GM19324 (cell line): ENCODE results near the gene TCEA2.
A peak's percentile ranks its signal among the peaks of the same experiment; 100 is the strongest.
"Not testable (repeated sequence)": the region's sequence is repeated elsewhere in the genome, so short reads cannot be mapped to it uniquely, and the experiment has no call there.

Experiments
- ATAC-seq: cut with Tn5 transposase; IDR thresholded peaks from one replicate; pipeline ENCODE4 v1.9.1; 2021; ENCODE audit warnings: mild to moderate bottlenecking, moderate library complexity; ENCODE audit not compliant: unreplicated experiment, low FRiP score

The TCEA2 gene

DNA sequence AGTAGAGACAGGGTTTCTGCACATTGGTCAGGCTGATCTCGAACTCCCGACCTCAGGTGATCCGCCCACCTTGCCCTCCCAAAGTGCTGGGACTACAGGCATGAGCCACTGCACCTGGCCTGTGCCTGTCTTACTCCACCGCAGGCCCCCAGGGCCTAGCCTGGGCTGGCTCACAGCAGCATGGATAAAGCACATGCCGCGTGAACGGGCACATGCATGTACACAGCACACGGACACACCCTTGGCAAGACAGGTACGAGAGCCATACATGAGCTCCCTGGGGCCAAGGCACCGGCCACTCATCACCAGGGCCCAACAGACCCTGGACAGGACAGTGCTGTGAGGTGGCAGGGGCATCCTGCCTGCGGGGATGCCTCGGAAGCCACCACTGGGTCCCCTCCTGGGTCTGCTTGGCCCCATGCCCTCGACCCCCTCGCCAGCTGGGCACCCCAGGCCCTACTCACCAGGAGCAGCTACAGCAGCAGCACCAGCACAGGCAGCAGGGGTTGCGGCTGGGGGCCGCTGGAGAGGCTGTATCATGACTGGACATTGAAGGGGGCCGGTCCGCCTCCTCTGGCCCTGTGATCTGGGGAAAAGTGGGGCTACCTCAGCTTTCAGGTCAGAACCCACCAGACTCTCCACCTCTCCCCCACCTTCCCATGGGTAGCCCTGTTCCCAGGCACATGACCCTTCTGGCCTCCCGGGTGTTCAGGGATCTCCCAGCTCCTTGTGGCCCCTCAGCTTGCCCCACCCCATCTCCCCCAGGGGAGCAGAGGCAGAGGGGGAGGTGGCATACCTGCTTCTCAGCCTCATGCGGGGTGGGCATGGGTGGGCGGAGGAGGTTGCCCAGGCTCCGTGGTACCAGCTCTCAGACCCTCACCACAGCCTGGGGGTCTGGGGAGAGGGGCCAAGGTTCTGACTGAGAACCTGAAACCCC, 13.3 kb downstream of the TCEA2 start:
- no peak for ATAC-seq

DNA sequence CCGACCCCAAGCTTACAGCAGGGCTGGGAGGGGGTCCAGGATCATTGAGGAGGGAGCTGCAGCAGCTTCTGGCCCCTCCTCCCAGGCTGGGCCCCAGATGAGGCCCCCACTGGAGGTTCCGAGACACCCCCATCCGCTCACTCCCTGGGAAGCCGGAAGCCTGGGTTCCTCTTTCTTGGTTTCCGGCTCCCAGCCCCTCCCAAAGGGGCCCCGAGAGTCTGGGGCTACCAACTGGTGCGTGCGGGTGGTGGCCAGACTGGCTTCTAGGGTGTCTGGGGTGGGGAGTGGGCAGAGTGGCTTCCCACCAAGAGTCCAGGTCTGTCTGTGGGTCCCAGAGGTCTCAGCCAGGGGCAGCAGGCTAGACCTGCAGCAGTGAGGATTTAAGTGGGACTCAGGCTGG, 14.1 kb downstream of the TCEA2 start:
- ATAC-seq, result no peak

DNA sequence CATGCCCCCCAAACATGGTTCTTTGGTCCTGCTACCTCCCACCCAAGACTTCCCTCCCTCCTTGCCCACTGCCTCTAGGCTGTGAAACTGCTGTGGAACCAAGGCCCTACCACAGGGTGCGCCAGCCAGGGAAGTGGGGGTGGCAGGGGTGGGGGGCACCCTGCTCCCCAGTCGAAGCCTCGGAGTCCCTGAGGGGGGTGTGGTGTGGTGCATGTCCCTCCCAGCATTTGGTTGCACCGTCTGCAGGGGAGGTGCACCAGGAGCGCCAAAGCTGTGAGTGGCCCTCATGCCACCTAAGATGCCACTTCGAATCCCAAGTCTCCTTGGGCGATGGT, 14.5 kb downstream of the TCEA2 start:
- no peak for ATAC-seq

DNA sequence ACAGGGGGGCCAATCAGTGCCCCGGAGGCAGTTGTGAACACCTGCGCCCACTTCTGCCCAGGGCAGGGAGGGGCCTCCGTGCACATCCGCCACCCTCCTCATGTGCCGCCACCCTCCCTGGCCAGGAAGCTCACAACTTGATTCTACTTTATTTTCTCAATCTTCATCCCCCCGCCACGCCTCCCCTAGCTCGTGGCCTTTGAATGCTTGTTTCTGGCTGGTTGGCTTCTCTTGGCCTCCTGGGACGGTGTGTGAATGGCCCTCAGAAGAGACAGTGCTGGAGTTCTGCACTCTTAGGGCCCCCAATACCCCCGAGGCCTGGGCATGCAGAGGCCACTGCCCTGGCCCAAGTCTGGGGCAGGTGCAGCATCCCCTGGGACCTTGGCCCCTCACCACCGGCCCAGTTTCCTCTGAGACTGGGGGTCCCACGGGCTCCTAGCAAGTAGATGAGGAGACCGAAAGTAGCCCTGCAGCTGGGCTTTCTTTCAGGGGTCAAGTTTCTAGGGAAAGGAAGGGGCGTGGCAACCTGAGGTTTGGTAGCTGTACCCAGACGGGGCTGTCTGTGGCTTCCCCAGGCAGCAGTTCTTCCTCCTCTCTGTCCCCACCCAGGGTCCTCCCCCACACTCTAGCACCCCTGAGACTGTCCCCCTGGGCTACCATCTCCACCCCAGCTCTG, 15.0 kb downstream of the TCEA2 start:
- no peak for ATAC-seq

DNA sequence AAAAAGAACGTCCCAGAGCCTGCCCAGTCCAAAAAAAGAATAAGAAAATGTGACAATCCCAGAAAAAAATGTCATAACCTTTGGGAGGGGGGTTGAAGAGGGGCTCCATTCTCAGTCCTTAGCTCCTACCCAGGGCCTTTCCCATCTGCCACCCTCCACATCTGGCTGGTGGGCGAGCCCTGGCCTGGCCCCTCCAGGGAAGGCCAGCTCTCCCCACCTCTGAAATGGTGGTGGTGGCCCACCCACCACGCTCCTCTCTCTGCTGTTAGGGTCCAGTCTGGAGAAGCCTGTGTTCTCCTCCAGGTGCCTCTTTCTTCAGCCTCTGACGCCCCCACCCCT, 15.9 kb downstream of the TCEA2 start:
- no peak for ATAC-seq

DNA sequence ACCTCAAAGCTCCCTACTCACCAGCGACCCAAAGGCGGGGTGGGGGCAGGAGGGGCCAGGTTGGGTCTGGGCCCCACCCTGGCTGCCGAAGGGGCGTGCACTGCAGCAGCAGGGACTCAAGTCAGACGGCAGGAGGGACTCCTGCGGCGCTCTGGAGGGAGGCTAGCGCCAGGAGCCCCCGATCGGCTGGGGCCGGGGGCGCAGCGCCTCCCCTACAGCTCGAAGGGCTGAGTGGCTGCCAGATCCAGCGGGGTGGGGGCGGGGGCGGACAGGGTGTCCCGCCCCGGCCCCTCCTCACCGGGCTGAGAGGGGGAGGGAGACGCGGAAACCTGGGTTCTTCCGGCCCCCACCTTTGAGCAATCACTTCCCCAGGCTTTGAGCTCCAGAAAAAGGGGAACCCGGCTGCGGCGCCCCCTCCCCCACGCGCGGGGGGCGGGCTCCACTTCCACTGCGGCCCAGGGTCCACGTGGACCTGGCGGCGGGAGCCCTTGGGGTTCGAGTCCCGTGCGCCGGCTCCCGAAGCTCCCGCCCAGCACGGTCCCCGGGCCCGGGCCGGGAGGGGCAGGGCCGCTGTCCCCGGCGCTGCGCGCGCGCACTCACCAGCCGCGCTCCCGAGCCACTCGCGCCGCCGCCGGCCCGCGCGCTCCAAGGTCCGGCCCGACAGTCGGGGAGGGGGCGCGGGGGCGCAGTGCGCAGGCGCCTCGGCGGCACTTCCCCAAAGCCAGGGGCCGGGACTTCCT, 16.4 kb downstream of the TCEA2 start, which contains the start of gene RGS19:
Gene RGS19 (minus strand): TSS at position 246 of the 740 bp plus-strand sequence. CDS start 2,632 bp downstream, outside the sequence.
- peak; percentile 60 for ATAC-seq

DNA sequence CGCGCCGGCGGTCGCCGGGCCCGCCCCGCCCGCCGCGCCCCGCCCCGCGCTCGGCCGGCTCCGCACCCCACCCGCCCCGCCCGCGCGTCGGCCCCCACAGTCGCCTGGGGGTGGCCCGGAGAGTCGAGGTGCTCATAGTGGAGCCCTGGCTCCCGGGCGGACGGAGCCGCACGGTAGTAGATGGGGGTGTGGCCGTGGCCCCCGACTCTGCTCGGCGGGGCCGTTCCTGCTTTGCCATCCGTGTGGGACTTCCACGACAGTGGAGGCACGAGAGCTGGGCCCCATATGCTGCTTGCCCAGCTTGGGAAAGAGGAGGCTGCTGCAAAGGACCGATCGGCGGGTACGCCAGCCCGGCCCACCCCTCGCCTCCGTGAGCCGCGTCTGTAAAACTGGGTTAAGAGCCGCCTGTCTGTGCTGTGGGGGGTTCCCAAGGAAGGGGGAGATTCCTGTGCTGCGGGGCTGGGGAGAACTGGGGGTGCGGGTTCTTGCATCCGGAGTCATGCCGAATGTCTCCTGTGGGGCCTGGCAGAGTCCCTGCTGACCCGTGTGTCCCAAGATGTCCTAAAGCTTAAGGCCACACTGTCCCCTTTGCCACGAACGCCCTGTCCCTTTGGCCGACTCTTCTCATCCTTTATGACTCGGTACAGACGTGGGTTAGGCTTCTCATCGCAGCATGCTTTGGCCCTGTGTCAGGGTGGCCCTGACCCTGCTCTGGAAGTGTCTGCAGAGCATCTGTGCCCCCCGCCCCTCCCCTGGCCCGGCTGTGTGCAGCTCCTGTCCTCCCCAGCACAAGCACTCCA, 17.2 kb downstream of the TCEA2 start, which contains the start of gene OPRL1:
Gene OPRL1 (plus strand): TSS at position 70 of the 800 bp plus-strand sequence. CDS start 12,639 bp downstream, outside the sequence.
- no peak for ATAC-seq

DNA sequence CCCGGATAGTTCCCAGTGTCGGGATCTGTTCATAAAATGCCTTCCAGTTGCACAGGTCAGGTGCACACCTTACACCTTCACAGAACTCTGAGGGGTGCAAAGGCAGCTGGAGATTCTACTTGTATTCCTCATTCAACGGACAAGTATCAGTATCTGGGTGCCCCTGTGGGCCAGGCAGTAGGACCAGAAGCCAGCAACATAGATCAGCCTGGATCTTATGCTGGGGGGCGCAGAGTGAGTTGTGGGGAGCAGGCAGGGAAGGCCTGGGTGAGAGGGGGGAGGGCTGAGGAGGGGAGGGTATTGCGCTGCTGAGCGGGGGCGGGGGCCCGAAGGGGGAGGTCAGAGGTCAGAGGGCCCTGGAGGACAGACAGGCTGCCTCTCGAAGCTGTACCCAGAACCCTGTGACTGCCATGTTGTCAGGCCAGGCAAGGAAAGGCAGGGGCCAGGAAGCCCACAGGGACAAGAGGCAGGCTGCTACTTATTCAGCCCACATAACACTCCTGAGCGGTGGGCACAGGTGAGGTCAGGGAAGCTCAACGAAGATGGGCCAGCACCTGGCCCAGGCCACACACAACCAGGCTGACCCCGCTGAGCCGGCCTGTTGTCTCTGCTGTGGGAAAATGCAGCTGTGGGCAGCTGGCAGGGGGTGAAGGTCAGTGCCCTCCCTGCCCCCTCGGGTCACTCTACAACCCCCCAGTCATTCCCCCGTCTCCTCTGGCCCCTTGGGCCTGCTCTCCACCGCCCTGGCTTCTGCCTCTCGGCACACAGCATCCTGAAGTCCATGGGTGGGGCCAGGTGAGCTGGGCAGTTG, 18.0 kb downstream of the TCEA2 start:
- ATAC-seq, result no peak

DNA sequence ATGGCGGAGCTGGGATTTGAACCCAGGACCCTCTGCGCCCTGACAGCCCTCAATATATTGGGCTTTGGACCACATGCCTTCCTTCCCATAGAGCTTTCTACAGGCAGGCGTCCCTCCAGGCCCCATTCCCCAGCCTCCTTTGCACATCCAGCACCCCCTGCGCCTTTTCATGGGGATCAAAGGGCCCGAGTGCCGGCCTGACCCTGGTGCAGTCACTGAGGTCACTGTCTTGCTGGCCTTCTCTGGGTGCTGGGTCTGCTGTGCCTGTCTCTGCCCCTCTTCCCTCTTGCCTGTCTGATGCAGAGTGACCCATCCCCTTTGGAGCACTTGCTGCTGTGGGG, 18.6 kb downstream of the TCEA2 start:
- no peak for ATAC-seq

DNA sequence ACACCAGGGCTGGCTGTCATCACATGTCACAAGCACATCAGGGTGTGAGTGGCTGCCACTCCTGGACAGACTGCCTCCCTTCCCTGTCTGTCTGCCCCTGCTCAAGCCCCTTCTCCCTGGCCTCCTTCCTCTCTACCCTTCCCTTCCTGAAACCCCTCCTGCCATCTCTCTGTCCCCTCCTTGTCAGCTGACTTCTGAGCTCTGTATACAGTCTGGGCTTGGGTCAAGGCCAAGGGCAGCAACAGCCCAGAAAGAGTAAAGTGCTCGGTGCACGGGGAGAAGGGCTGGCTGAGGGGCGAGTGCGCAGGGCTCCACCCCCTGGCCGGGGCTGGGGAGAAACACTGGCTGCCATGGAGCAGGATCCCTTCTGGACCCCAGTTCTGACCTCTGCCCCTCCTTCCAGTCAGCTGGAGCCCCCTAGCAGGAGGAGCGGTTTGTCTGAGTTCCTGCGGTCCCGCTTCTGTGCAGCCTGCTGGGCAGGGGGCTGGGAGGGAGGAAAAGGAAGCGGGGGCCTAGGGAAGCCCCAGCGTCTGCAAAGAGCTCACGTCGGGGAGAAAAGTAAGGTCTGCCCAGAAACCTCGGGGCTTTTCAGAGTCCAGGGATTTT, 19.2 kb downstream of the TCEA2 start:
- no peak for ATAC-seq

DNA sequence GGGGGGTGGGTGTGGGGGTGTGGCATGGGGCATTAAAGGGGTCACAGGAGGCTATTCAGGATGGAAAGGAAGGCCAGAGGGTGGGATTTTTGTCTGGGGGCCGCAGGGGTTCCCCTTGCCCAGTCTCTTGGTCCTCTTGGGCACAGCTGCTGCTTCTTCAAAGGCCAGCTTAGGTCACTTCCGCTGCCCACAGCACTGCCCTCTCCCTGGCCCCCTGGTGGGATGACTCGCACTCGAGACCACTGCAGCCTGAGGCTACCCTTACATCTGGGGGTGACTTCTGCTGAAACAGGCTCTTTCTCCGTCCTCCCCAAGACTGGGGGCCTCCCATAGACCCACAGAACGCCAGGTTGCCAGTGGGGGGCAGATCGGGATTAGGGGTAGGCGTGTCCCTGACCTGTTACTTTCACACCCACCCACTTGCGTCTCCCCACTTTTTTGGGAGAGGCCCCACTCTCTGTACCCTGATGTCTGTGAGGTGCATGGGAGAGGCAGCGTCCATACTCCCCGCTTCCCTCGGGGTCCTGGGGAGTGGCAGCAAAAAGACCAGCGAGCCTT, 19.9 kb downstream of the TCEA2 start:
- no peak for ATAC-seq

DNA sequence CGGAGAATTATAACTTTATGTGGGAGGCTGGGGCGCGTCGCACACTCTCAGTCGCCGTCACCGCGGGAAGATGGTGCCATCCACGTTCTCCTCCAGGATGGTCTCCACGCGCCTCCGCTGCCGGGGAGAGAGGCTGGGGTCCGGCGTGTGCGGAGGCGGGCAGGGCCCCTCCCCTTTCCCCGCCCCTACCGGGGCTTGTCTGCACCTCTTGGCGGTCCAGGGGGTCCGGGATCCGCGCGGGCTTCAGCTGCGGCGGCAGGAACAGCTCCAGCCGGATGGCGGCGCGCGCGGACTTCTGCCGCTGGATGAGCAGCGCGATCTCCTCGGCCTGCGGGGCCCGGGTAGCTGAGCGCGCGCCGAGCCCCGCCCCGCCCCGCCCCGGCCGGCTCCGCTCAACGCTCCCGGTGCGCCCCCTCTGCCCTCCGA, 20.4 kb downstream of the TCEA2 start:
- ATAC-seq, result no peak

DNA sequence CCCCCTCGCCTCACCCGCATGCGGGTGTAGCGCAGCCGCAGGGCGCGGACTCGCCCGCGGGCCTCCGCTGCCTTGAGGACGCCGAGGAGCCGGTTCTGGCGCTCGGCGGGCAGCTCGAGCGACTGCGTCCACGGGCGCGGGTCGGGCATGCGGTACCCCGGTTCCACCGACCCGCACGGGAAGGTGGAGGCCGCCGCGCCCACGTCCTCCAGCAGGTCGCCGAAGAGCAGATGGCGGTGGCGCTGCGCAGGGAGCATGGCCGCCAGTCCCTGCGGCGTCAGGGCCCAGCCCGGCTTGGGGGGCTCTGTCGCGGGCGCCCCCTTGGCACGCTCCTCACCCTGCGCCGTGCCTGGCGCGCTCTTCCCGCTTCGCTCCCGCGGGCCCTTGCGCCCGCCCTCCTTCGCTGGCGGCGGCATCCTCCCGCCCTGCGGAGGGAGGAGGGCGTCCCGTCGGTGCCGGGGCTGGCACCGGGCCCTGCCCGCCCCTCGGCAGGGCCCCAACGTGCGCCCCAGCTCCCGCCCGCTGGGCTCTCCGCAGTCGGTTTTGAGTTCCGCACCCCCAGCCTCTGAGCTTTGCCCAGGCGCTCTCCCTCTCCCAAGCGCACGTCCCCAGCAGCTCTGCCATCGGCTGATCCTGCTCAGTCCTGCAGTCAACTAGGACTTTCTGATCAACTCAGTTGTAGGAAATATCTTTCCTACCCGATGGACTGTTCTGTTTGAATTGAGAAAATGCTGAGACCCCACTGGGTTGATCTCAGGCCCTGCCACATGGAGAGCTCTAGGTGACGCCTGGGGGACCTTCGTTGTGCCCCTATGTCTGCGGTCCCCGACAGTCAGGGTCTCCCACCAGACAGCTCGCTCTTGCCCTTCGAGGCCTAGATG, 21.0 kb downstream of the TCEA2 start, which contains the start of gene LKAAEAR1:
Gene LKAAEAR1 (minus strand): TSS at position 595 of the 881 bp plus-strand sequence. CDS start 179 bp downstream, at position 416.
- ATAC-seq, result no peak

DNA sequence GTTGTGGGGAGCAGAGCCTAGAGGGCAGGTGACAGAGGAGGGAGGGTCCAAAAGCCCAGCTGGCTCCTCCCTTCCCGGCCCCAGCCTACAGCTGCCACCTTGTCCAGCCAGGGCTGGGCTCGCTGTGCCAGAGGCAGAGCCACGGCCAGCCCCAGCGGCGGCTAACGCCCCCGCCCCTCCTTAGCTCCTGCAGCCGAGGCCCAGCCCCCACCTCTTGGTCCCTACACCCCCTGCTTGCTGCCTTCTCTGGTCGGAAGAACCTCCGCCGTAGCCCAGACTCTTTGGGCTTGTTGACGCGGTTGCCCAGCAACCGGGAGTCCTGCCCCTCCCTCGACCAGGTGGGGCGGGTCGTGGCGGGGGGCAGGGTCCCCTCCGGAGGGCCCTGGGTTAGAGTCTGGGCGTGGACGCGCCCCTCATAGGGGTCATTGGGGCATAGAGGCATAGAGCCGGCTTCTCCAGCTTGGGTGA, 21.7 kb downstream of the TCEA2 start:
- ATAC-seq, result no peak

DNA sequence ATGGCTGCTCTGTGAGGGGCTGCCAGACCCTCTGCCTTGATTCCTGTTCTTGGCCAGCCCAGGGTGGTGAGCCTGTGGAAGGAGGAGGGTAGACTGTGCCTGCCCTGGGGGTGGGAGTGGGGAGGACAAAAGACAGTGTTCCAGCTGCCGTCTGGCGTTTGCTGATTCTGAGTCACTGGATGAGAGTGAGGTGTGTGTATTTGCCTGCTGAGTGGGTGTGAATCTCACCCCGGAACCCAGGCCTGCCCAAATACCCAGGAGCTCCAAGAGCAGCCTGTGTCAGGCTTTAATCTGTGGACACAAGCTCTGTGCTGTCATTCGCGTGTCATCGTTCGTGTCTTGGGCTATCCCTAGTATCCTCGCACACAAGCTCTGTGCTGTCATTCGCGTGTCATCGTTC, 23.8 kb downstream of the TCEA2 start:
- no peak for ATAC-seq

DNA sequence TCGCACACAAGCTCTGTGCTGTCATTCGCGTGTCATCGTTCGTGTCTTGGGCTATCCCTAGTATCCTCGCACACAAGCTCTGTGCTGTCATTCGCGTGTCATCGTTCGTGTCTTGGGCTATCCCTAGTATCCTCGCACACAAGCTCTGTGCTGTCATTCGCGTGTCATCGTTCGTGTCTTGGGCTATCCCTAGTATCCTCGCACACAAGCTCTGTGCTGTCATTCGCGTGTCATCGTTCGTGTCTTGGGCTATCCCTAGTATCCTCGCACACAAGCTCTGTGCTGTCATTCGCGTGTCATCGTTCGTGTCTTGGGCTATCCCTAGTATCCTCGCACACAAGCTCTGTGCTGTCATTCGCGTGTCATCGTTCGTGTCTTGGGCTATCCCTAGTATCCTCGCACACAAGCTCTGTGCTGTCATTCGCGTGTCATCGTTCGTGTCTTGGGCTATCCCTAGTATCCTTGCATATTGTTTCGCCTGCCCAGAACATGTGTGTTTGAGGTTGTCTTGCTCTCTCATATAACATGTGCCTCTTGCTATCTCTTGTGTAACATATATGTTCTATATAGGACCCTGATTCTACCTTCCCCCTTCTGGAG, 24.3 kb downstream of the TCEA2 start:
- ATAC-seq, result not testable (repeated sequence)

DNA sequence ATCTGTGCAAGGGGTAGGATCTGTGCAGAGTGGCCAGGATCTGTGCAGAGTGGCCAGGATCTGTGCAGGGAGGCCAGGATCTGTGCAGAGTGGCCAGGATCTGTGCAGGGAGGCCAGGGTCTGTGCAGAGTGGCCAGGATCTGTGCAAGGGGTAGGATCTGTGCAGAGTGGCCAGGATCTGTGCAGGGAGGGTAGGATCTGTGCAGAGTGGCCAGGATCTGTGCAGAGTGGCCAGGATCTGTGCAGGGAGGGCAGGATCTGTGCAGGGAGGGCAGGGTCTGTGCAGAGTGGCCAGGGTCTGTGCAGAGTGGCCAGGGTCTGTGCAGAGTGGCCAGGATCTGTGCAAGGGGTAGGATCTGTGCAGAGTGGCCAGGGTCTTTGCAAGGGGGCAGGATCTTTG, 25.6 kb downstream of the TCEA2 start:
- ATAC-seq, result not testable (repeated sequence)
